HEK293 (cell line): ENCODE results near the gene CHD1.

Experiments used
- CTCF ChIA-PET: fragments of 350-600 bp; formaldehyde crosslinking; extraction: SDS; loops from one replicate; lab custom pipeline; 2021; ENCODE audit warnings: antibody characterized with exemption; lab: Yijun Ruan, JAX
- POLR2A ChIA-PET: fragments of 300-600 bp; formaldehyde crosslinking; extraction: SDS; loops from one replicate; lab custom pipeline; 2020; ENCODE audit warnings: antibody characterized with exemption, inconsistent platforms; lab: Yijun Ruan, JAX
- H3K27ac ChIP-seq: fragments of 200-500 bp; sonication (Bioruptor generic); 2 replicates; pipeline ENCODE4 v1.5.1; 2014; ENCODE audit warnings: low read depth, low read length, control low read depth, inconsistent platforms; ENCODE audit errors: extremely low read depth
- H3K36me3 ChIP-seq, 2 experiments: fragments of 200-500 bp in 1 of 2; sonication (Bioruptor generic) in 1 of 2; 1 replicate in 1 of 2; 2 replicates in 1 of 2; pipeline ENCODE4 v1.5.1; 2014 to 2017; ENCODE audit warnings: inconsistent platforms in 2 of 2, low read length in 2 of 2; ENCODE audit not compliant: control insufficient read depth in 2 of 2, insufficient read depth in 1 of 2
- H3K4me1 ChIP-seq: fragments of 200-500 bp; sonication (Bioruptor generic); 2 replicates; pipeline ENCODE4 v1.5.1; 2014; ENCODE audit warnings: mild to moderate bottlenecking, low read length, inconsistent platforms; ENCODE audit not compliant: control insufficient read depth, insufficient read depth
- H3K4me3 ChIP-seq: 2 replicates; pipeline ENCODE4 v1.5.1; 2011; ENCODE audit warnings: low read depth, mild to moderate bottlenecking, control low read depth, low read length, moderate library complexity
- H3K9me3 ChIP-seq: fragments of 200-500 bp; sonication (Bioruptor generic); 2 replicates; pipeline ENCODE4 v1.5.1; 2014; ENCODE audit warnings: low read depth, low read length, inconsistent platforms; ENCODE audit not compliant: control insufficient read depth, insufficient read depth
- BCL11B ChIP-seq: fragments of 450-650 bp; formaldehyde crosslinking; IDR thresholded peaks from 2 replicates; pipeline ENCODE4 v1.5.1; 2016; ENCODE audit warnings: low read depth, missing biosample characterization, missing genetic modification characterization
- ELK4 ChIP-seq: IDR thresholded peaks from 2 replicates; pipeline ENCODE4 v1.6.1; 2011; ENCODE audit warnings: mild to moderate bottlenecking, low read depth, low read length, borderline replicate concordance
- GLI4 ChIP-seq: fragments of 450-650 bp; formaldehyde crosslinking; IDR thresholded peaks from 2 replicates; pipeline ENCODE4 v1.5.1; 2016; ENCODE audit warnings: missing biosample characterization, missing genetic modification characterization
- MZF1 ChIP-seq: fragments of 450-650 bp; formaldehyde crosslinking; IDR thresholded peaks from 2 replicates; pipeline ENCODE4 v1.5.1; 2017; ENCODE audit warnings: missing biosample characterization, missing genetic modification characterization, borderline replicate concordance
- PBX3 ChIP-seq: sonication (generic); formaldehyde crosslinking; IDR thresholded peaks from 2 replicates; pipeline ENCODE4 v1.8.1; 2022; ENCODE audit warnings: mild to moderate bottlenecking, moderate library complexity, missing genetic modification reagents
- REPIN1 ChIP-seq: fragments of 450-650 bp; formaldehyde crosslinking; IDR thresholded peaks from 2 replicates; pipeline ENCODE4 v1.5.1; 2017; ENCODE audit warnings: missing biosample characterization, missing genetic modification characterization, low read depth
- WT1 ChIP-seq: fragments of 450-650 bp; formaldehyde crosslinking; IDR thresholded peaks from 2 replicates; pipeline ENCODE4 v1.5.1; 2016; ENCODE audit warnings: missing biosample characterization, missing genetic modification characterization
- ZBTB20 ChIP-seq: fragments of 450-650 bp; formaldehyde crosslinking; IDR thresholded peaks from 2 replicates; pipeline ENCODE4 v1.5.1; 2016; ENCODE audit warnings: missing biosample characterization, missing genetic modification characterization
- ZBTB6 ChIP-seq: fragments of 450-650 bp; formaldehyde crosslinking; IDR thresholded peaks from 2 replicates; pipeline ENCODE4 v1.5.1; 2017; ENCODE audit warnings: missing biosample characterization, missing genetic modification characterization
- ZNF174 ChIP-seq: fragments of 450-650 bp; formaldehyde crosslinking; IDR thresholded peaks from 2 replicates; pipeline ENCODE4 v1.5.0; 2017; ENCODE audit warnings: missing biosample characterization, mild to moderate bottlenecking, missing genetic modification characterization
- ZNF23 ChIP-seq: fragments of 450-650 bp; formaldehyde crosslinking; IDR thresholded peaks from 2 replicates; pipeline ENCODE4 v1.5.1; 2016; ENCODE audit warnings: missing biosample characterization, missing genetic modification characterization, borderline replicate concordance
- ZNF311 ChIP-seq: fragments of 450-650 bp; formaldehyde crosslinking; IDR thresholded peaks from 2 replicates; pipeline ENCODE4 v1.5.1; 2017; ENCODE audit warnings: missing biosample characterization, missing genetic modification characterization, borderline replicate concordance
- ZNF37A ChIP-seq: fragments of 450-650 bp; IDR thresholded peaks from 2 replicates; pipeline ENCODE4 v1.5.1; 2018; ENCODE audit warnings: missing biosample characterization, missing genetic modification characterization
- ZNF394 ChIP-seq: fragments of 450-650 bp; formaldehyde crosslinking; IDR thresholded peaks from 2 replicates; pipeline ENCODE4 v1.5.1; 2016; ENCODE audit warnings: missing biosample characterization, missing genetic modification characterization, mild to moderate bottlenecking, moderate library complexity, borderline replicate concordance
- ZNF404 ChIP-seq: fragments of 450-650 bp; formaldehyde crosslinking; IDR thresholded peaks from 2 replicates; pipeline ENCODE4 v1.5.1; 2017; ENCODE audit warnings: missing biosample characterization, missing genetic modification characterization
- ZNF449 ChIP-seq: fragments of 450-650 bp; formaldehyde crosslinking; IDR thresholded peaks from 2 replicates; pipeline ENCODE4 v1.5.1; 2017; ENCODE audit warnings: missing biosample characterization, mild to moderate bottlenecking, missing genetic modification characterization, moderate library complexity
- ZNF510 ChIP-seq: fragments of 450-650 bp; formaldehyde crosslinking; IDR thresholded peaks from 2 replicates; pipeline ENCODE4 v1.5.1; 2018; ENCODE audit warnings: mild to moderate bottlenecking, missing genetic modification characterization, missing biosample characterization; ENCODE audit not compliant: insufficient replicate concordance
- ZNF549 ChIP-seq: fragments of 450-650 bp; IDR thresholded peaks from 2 replicates; pipeline ENCODE4 v1.5.1; 2018; ENCODE audit warnings: missing biosample characterization, missing genetic modification characterization, mild to moderate bottlenecking, inconsistent platforms, moderate library complexity
- ZNF571 ChIP-seq: fragments of 450-650 bp; formaldehyde crosslinking; IDR thresholded peaks from 2 replicates; pipeline ENCODE4 v1.5.0; 2017; ENCODE audit warnings: missing biosample characterization, missing genetic modification characterization
- ZNF585B ChIP-seq: fragments of 450-650 bp; formaldehyde crosslinking; IDR thresholded peaks from 2 replicates; pipeline ENCODE4 v1.5.1; 2016; ENCODE audit warnings: missing biosample characterization, missing genetic modification characterization
- ZNF610 ChIP-seq: fragments of 450-650 bp; formaldehyde crosslinking; IDR thresholded peaks from 2 replicates; pipeline ENCODE4 v1.5.1; 2016; ENCODE audit warnings: missing biosample characterization, missing genetic modification characterization, borderline replicate concordance
- ZNF701 ChIP-seq: fragments of 450-650 bp; formaldehyde crosslinking; IDR thresholded peaks from 2 replicates; pipeline ENCODE4 v1.5.1; 2016; ENCODE audit warnings: missing biosample characterization, missing genetic modification characterization

The CHD1 gene

GRCh38 chr5:98872674-98873073 is 56.1 kb downstream of the CHD1 start:
- H3K9me3 ChIP-seq: no peaks in the 10 kb centered on the region
- no peak overlapping the region for H3K27ac ChIP-seq
- peaks cover 74 to 88% of the 10 kb centered on the region in 2 experiments for H3K36me3 ChIP-seq
- TF ChIP-seq ZBTB6 (tag by site-specific recombination) (no peak), PBX3 (CRISPR knock-in tag) (no peak), GLI4 (tag by site-specific recombination) (no peak), ZNF585B (tag by site-specific recombination) (no peak), MZF1 (tag by site-specific recombination) (no peak), ZNF23 (tag by site-specific recombination) (no peak)
- TF ChIP-seq, all 188 proteins: peak for 0
- ChIA-PET CTCF (no interaction called here), POLR2A (no interaction called here)
- Histone ChIP-seq H3K4me3 (no peak overlapping the region), H3K4me1 (no peaks in the 10 kb centered on the region)

- no peaks in the 10 kb centered on the region for H3K4me1 ChIP-seq
- CTCF ChIA-PET: interaction anchor here (1.1 kb wide), 1 partner anchor 9 kb away, joined by 3 read pairs; no protein-coding TSS in a partner anchor
Measured at GRCh38 chr5:98865690-98866089, 63.1 kb downstream of the CHD1 start.

GRCh38 chr5:98847054-98847453 is 81.8 kb downstream of the CHD1 start:
- H3K4me1 ChIP-seq: no peaks in the 10 kb centered on the region
- no peaks in the 10 kb centered on the region; a peak in 1 of 3 replicates for H3K36me3 ChIP-seq
- TF ChIP-seq ZNF701 (tag by site-specific recombination): no peak
- ChIA-PET CTCF (interaction anchor here (0.7 kb wide), 1 partner anchor 1684 kb away, joined by 3 read pairs; no protein-coding TSS in a partner anchor), POLR2A (no interaction called here)
- no peaks in the 10 kb centered on the region for H3K9me3 ChIP-seq
- H3K27ac ChIP-seq: no peak overlapping the region
- H3K4me3 ChIP-seq: no peak overlapping the region

More at GRCh38 chr5:98865690-98866089, 63.1 kb downstream of the CHD1 start:
- no peak overlapping the region for H3K27ac ChIP-seq
- TF ChIP-seq ELK4: no peak
- no peak for TF ChIP-seq ZNF549 (tag by site-specific recombination)
- TF ChIP-seq ZNF174 (tag by site-specific recombination): no peak
- TF ChIP-seq ZNF404 (tag by site-specific recombination): no peak
- TF ChIP-seq WT1 (tag by site-specific recombination): no peak
- no peaks in the 10 kb centered on the region for H3K9me3 ChIP-seq
- POLR2A ChIA-PET: no interaction called here
- peaks cover 71 to 83% of the 10 kb centered on the region in 2 experiments for H3K36me3 ChIP-seq
- H3K4me3 ChIP-seq: no peak overlapping the region

GRCh38 chr5:98846520-98846919 is 82.3 kb downstream of the CHD1 start:
- H3K36me3 ChIP-seq: no peaks in the 10 kb centered on the region
- ChIA-PET CTCF (interaction anchor here (0.7 kb wide), 1 partner anchor 1683 kb away, joined by 3 read pairs; no protein-coding TSS in a partner anchor), POLR2A (no interaction called here)
- H3K4me1 ChIP-seq: no peaks in the 10 kb centered on the region
- no peaks in the 10 kb centered on the region for H3K9me3 ChIP-seq
- H3K4me3 ChIP-seq: no peak overlapping the region
- no peak overlapping the region for H3K27ac ChIP-seq
- TF ChIP-seq ZBTB20 (tag by site-specific recombination) (no peak), ZNF449 (tag by site-specific recombination) (no peak), ZNF610 (tag by site-specific recombination) (no peak), ZNF394 (tag by site-specific recombination) (no peak), ZNF174 (tag by site-specific recombination) (no peak), ZNF311 (tag by site-specific recombination) (no peak), ZNF571 (tag by site-specific recombination) (no peak), ZNF510 (no peak), REPIN1 (no peak), ZNF37A (tag by site-specific recombination) (no peak), ZBTB6 (tag by site-specific recombination) (no peak), ZNF585B (tag by site-specific recombination) (no peak), BCL11B (tag by site-specific recombination) (no peak)
